Body of pancreas (tissue), 4 donors: ENCODE results near the gene FAM131A.

ENCODE experiments used
- CTCF ChIP-seq, 7 experiments: fragments of 450-650 bp in 4 of 7; fragments of 200-600 bp in 3 of 7; sonication (generic) in 3 of 7; IDR thresholded peaks; one replicate each; pipeline ENCODE4 v1.5.1; 2016 to 2019; ENCODE audit warnings: antibody characterized with exemption in 7 of 7
- POLR2A ChIP-seq, 3 donors: fragments of 450-650 bp; IDR thresholded peaks; one replicate each; pipeline ENCODE4 v1.6.1; 2016; ENCODE audit warnings: antibody characterized with exemption in 3 of 3, mild to moderate bottlenecking in 2 of 3

- TF ChIP-seq CTCF (IDR thresholded peaks at IDR 0.05), result no peak
- TF ChIP-seq POLR2A (IDR thresholded peaks at IDR 0.05), result no peak
Observed at GRCh38 chr3:184317201-184317600, 20.2 kb upstream of the FAM131A start.
